Prostate gland (tissue), 2 donors: ENCODE measurements around the gene C1QTNF7.

Source experiments
- POLR2A ChIP-seq: fragments of 450-650 bp; IDR thresholded peaks from one replicate; pipeline ENCODE4 v1.6.1; 2016; ENCODE audit warnings: antibody characterized with exemption, mild to moderate bottlenecking
- POLR2AphosphoS5 ChIP-seq: sonication (generic); formaldehyde crosslinking; IDR thresholded peaks from one replicate; pipeline ENCODE4 v1.6.1; 2017; ENCODE audit warnings: antibody characterized with exemption
- TF ChIP-seq, protein P1 (sequence below), 4 experiments: fragments of 200-600 bp in 2 of 4; fragments of 450-650 bp in 2 of 4; sonication (generic) in 2 of 4; IDR thresholded peaks; 1 replicate in 3 of 4; 2 replicates in 1 of 4; pipeline ENCODE4 v1.5.1; 2016 to 2019; ENCODE audit warnings: antibody characterized with exemption in 4 of 4, mild to moderate bottlenecking in 2 of 4, moderate library complexity in 2 of 4

GRCh38 chr4:15458616-15459015 lies 30.8 kb downstream of the C1QTNF7 start:
- TF ChIP-seq, protein P1, sequence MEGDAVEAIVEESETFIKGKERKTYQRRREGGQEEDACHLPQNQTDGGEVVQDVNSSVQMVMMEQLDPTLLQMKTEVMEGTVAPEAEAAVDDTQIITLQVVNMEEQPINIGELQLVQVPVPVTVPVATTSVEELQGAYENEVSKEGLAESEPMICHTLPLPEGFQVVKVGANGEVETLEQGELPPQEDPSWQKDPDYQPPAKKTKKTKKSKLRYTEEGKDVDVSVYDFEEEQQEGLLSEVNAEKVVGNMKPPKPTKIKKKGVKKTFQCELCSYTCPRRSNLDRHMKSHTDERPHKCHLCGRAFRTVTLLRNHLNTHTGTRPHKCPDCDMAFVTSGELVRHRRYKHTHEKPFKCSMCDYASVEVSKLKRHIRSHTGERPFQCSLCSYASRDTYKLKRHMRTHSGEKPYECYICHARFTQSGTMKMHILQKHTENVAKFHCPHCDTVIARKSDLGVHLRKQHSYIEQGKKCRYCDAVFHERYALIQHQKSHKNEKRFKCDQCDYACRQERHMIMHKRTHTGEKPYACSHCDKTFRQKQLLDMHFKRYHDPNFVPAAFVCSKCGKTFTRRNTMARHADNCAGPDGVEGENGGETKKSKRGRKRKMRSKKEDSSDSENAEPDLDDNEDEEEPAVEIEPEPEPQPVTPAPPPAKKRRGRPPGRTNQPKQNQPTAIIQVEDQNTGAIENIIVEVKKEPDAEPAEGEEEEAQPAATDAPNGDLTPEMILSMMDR (IDR thresholded peaks at IDR 0.05), result no peak
- TF ChIP-seq POLR2A (no peak), POLR2AphosphoS5 (no peak)
